Measurements from ENCODE around the gene IGSF23.

IGSF23 gene

DNA sequence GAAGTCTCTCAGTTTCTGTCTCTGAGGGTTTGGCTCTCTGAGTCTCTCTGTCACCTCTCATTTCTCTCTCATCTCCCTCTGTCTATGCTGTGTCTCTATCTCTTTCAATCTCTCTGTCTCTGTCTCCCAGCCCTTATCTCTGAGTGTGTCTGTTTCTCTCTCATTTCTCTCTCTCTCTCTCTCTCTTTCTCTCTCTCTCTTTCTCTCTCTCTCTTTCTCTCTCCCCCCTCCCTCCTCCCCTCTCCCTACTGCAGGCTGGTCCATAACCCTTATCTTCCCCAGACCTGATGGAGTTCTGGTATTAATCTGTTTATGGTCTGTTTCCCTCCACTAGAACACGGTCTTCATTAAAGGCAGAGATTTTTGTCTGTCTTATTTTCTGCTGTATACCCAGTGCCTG is 29.0 kb downstream of the IGSF23 start:
- FAIRE-seq = no peak

DNA sequence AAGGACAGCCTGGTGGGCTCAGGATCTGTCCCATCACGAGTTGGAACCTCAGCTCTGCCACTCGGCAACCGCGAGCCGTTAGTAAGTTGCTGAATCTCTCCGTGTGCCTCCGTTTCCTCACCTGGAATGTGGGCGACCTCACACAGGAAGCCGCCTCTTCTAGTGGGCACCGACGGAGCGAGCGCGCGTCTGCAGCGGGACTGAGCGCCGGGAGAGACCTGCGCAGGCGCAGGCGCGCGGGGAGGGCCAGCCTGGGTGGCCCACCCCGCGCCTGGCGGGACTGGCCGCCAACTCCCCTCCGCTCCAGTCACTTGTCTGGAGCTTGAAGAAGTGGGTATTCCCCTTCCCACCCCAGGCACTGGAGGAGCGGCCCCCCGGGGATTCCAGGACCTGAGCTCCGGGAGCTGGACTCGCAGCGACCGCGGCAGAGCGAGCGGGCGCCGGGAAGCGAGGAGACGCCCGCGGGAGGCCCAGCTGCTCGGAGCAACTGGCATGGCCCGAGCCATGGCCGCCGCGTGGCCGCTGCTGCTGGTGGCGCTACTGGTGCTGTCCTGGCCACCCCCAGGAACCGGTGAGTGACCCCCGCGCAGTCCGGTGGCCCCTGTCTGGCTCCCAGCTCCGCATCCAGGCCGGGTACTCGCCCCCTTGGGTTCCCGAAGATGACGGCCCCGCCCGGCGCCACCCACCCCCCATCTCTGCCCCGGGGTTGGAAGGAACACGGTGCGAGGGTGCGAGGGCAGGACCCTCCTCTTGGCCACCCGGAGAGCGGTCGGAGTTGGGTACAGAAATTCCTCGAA is 30.4 kb downstream of the IGSF23 start, which contains the start of gene PVR:
Gene PVR, plus strand, starts transcription at position 306 of the 797 bp plus-strand sequence. Its CDS starts 187 bp downstream, at position 493.
- no peak for FAIRE-seq

GRCh38 chr19:44644402-44645016 is 31.1 kb downstream of the IGSF23 start:
- FAIRE-seq = no peak

DNA sequence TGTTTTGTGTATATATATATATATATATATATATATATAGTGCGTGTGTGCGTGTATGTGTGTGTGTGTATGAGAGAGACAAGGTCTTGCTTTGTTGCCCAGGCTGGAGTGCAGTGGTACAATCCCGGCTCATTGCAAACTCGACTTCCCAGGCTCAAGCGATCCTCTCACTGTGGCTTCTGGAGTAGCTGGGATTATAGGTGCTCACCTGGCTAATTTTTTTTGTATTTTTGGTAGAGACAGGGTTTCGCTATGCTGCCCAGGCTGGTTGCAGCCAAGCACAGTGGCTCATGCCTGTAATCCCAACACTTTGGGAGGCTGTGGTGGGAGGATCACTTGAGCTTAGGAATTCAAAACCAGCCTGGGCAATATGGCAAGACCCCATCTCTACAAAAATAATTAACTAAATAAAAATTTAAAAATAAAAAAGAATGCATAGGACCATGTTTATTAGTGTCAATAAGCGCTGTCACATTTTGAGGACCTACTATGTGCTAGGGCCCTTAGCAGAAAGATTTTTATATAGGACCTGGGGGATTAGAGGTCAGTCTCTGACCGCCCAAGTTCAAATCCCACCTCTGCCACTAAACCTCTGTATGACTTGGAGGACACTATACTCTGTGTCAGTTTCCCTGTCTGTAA is 32.2 kb downstream of the IGSF23 start:
- no peak for FAIRE-seq

DNA sequence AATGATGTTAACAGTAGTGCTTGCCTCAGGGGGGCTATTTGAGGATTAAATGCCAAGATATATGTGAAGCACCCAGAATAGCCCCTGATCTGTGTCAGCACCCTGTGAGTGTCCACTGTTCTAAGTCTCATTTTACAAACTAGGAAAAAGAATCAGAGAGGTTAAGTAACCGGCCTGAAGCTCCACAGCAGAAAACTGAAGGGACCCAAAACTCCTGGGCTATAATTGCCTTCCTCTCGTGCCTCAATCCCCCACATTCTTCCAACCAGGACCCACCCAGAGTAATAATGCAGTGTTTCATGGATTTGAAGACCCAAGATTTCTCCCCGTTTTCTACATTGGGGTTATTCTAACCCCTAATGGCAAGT is 32.7 kb downstream of the IGSF23 start:
- FAIRE-seq = no peak

- no peak for FAIRE-seq
Observed at GRCh38 chr19:44647144-44647543, 33.8 kb downstream of the IGSF23 start.

DNA sequence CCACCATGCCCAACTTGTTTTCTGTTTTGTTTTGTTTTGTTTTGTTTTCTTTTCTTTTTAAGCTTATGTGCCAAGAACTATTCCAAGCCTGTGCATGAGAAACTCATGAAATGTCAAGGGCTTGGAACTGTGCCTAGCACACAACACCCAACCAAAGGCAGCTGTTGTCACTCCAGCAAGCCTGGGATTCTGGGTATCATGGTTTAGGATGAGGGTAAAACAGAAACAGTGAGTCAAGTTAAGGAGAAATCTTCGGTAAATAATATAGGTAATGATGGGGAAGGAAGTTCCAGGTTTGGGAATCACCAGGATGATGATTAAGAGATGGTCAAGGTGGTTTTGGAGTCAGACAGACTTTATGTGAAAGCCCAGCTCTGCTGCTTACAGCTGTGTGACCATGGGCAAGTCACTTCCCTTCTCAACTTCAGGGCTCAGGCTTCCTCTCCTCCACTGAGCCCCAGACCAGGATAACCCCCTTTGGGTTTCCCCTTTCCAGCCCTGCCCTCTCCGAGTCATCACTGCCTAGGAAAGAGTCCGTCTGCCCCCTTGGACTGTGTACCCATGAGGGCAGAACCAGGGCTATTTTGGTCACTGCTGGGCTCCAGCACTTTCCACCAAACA is 35.4 kb downstream of the IGSF23 start:
- FAIRE-seq = no peak

DNA sequence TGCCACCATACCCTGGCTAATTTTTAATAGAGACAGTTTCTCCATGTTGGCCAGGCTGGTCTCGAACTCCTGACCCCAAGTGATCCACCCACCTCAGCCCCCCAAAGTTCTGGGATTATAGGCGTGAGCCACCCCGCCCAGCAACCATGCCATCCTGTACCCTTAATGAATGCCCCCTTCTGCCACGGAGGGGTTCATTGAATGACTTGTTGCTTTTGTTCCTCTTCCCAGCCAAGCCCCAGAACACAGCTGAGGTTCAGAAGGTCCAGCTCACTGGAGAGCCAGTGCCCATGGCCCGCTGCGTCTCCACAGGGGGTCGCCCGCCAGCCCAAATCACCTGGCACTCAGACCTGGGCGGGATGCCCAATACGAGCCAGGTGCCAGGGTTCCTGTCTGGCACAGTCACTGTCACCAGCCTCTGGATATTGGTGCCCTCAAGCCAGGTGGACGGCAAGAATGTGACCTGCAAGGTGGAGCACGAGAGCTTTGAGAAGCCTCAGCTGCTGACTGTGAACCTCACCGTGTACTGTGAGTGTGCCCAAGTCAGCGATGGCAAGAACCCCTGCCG is 36.3 kb downstream of the IGSF23 start:
- FAIRE-seq = no peak

DNA sequence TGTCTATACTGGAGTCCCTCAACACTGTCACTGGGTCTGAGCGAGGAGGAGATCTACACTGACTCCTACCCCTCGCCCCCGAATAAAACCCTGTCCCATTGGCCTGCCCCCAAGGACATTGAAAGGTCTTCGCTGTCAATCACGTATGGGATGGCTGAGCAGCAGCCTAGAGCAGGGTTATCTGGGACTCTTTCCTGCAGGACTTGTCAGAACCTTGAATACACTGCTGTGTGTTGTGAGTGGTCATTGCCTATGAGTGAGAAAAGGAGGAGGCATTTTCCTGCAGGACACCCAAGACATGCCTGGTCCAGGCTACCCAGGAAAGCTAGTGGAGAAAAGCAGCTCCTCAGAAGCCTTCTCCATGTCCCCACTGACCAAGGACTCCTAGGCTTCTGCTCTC is 40.0 kb downstream of the IGSF23 start:
- FAIRE-seq = no peak

GRCh38 chr19:44653977-44654774 is 40.8 kb downstream of the IGSF23 start:
- FAIRE-seq = no peak

GRCh38 chr19:44657211-44657921 is 44.0 kb downstream of the IGSF23 start:
- no peak for FAIRE-seq

GRCh38 chr19:44658069-44658733 is 44.8 kb downstream of the IGSF23 start:
- FAIRE-seq = no peak

GRCh38 chr19:44660081-44660480 is 46.7 kb downstream of the IGSF23 start:
- FAIRE-seq = no peak

GRCh38 chr19:44661205-44661604 is 47.8 kb downstream of the IGSF23 start:
- no peak for FAIRE-seq

DNA sequence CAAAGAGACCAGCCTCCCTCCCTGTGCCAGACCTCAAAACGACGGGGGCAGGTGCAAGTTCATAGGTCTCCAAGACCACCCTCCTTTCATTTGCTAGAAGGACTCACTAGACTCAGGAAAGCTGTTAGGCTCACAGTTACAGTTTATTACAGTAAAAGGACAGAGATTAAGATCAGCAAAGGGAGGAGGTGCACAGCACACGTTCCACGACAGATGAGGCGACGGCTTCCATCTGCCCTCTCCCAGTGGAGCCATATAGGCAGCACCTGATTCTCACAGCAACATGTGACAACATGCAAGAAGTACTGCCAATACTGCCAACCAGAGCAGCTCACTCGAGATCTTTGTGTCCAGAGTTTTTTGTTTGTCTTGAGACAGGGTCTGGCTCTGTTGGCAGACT is 48.5 kb downstream of the IGSF23 start:
- FAIRE-seq = no peak

DNA sequence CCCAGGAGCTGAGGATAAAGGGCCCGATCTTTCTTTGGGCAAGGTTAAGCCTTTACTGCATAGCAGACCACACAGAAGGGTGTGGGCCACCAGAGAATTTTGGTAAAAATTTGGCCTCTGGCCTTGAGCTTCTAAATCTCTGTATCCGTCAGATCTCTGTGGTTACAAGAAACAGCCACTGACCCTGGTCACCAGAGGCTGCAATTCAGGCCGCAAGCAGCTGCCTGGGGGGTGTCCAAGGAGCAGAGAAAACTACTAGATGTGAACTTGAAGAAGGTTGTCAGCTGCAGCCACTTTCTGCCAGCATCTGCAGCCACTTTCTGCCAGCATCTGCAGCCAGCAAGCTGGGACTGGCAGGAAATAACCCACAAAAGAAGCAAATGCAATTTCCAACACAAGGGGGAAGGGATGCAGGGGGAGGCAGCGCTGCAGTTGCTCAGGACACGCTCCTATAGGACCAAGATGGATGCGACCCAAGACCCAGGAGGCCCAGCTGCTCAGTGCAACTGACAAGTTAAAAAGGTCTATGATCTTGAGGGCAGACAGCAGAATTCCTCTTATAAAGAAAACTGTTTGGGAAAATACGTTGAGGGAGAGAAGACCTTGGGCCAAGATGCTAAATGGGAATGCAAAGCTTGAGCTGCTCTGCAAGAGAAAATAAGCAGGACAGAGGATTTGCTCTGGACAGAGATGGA is 49.5 kb downstream of the IGSF23 start:
- FAIRE-seq = no peak

GRCh38 chr19:44663996-44664395 is 50.6 kb downstream of the IGSF23 start:
- no peak for FAIRE-seq

DNA sequence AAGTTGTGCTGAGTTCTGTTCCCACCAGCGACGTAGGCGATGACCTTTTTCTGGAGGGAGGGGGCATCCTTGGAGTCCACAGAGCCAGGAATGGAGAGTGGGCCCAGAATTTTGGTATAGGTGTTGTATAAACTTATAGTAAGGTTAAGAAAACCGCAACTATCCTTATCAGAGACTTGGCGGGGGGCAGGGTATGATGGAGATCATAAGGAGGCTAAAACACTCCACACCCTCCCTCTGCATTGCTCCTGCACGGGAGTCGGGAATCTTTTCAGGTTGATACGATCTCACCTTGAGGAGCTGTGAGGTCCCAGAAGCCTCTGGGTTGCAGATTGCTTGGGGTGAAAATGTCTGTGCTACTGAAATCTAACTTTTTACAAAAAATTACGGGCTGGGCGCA is 51.6 kb downstream of the IGSF23 start:
- no peak for FAIRE-seq

DNA sequence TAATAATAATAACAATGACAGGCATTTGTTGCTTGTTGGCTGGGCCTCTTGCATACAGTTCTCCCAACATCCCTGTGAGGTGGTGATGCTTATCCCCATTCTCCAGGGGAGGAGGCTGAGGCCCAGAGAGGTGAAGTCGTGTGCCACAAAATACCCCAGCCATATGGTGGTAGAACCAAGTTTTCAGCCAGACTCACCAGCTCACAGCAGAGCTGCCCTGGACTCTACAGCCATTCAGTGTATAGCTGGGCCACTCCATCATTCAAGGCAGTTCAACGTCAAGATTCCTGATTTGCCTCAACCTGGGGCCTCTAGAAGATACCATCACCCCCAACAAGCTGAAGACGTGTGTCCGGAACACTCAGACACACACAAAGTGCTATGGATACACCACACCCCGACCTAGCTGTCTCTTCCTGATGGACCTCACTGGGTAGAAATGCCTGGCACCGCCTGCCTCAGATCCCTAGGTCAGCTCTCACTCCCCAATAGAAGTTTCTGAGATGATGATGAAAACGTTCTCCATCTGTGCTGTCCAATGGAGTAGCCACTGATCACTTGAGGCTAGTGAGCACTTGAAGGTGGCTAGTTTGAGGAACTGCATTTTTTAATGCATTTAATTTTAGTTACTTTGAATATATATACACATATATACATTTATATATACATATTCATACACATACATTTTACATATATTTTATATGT is 53.6 kb downstream of the IGSF23 start:
- FAIRE-seq = no peak

All from A204.1 (cell line).